Coronary artery (tissue), 2 donors: ENCODE results near the gene PRKCI.
"Not testable (repeated sequence)": the region's sequence is repeated elsewhere in the genome, so short reads cannot be mapped to it uniquely, and the experiment has no call there.

Experiments used
- DNase-seq: peaks from one replicate; pipeline ENCODE4 v3.0.0-alpha.2; 2017; ENCODE audit warnings: low spot score
- H3K27ac ChIP-seq, 2 donors: fragments of 200-600 bp; sonication (generic); one replicate each; pipeline ENCODE4 v1.5.1; 2016 to 2019
- H3K4me3 ChIP-seq: fragments of 200-600 bp; sonication (generic); 2 replicates; pipeline ENCODE4 v1.5.1; 2016; ENCODE audit warnings: mild to moderate bottlenecking, moderate library complexity
- CTCF ChIP-seq: fragments of 200-600 bp; sonication (generic); IDR thresholded peaks from one replicate; pipeline ENCODE4 v1.5.1; 2019; ENCODE audit warnings: antibody characterized with exemption

Gene PRKCI

GRCh38 chr3:170196833-170197232 lies 25.4 kb upstream of the PRKCI start:
- H3K4me3 ChIP-seq = no peak overlapping the region
- no peak for DNase-seq
- no peak overlapping the region for H3K27ac ChIP-seq
- TF ChIP-seq CTCF = no peak

- Histone ChIP-seq H3K27ac (no peak overlapping the region), H3K4me3 (no peak overlapping the region)
- no peak for DNase-seq
- no peak for TF ChIP-seq CTCF
Observed at GRCh38 chr3:170200987-170201386, 21.2 kb upstream of the PRKCI start.

GRCh38 chr3:170201527-170201926 lies 20.7 kb upstream of the PRKCI start:
- no peak for TF ChIP-seq CTCF
- Histone ChIP-seq H3K4me3 (no peak overlapping the region), H3K27ac (no peak overlapping the region)
- DNase-seq = no peak

GRCh38 chr3:170203457-170203856 lies 18.8 kb upstream of the PRKCI start:
- Histone ChIP-seq H3K27ac (no peak overlapping the region), H3K4me3 (no peak overlapping the region)
- DNase-seq = no peak
- TF ChIP-seq CTCF = no peak

GRCh38 chr3:170204023-170204472 lies 18.2 kb upstream of the PRKCI start:
- TF ChIP-seq CTCF = no peak
- DNase-seq = no peak
- H3K4me3 ChIP-seq = no peak overlapping the region
- no peak overlapping the region for H3K27ac ChIP-seq

- no peak for DNase-seq
- Histone ChIP-seq H3K27ac (no peak overlapping the region), H3K4me3 (no peak overlapping the region)
- TF ChIP-seq CTCF = no peak
Observed at GRCh38 chr3:170204509-170204908, 17.7 kb upstream of the PRKCI start.

- Histone ChIP-seq H3K27ac (no peak overlapping the region), H3K4me3 (no peak overlapping the region)
- no peak for DNase-seq
- TF ChIP-seq CTCF = no peak
Observed at GRCh38 chr3:170205302-170205701, 16.9 kb upstream of the PRKCI start.

GRCh38 chr3:170206164-170206762 lies 16.0 kb upstream of the PRKCI start:
- H3K4me3 ChIP-seq, DNase-seq, H3K27ac ChIP-seq: not testable (repeated sequence)
